Skeletal muscle cell (primary cell): Measurements from ENCODE around the gene BRD7.
"Not testable (repeated sequence)": the region's sequence is repeated elsewhere in the genome, so short reads cannot be mapped to it uniquely, and the experiment has no call there.

Source experiments
- DNase-seq: peaks from one replicate; pipeline ENCODE4 v3.0.0-alpha.2; 2010; ENCODE audit warnings: low read depth
- H3K4me3 ChIP-seq: 2 replicates; pipeline ENCODE4 v1.5.1; 2011; ENCODE audit warnings: low read depth, mild to moderate bottlenecking, control low read depth, low read length, moderate library complexity

The BRD7 gene

DNA sequence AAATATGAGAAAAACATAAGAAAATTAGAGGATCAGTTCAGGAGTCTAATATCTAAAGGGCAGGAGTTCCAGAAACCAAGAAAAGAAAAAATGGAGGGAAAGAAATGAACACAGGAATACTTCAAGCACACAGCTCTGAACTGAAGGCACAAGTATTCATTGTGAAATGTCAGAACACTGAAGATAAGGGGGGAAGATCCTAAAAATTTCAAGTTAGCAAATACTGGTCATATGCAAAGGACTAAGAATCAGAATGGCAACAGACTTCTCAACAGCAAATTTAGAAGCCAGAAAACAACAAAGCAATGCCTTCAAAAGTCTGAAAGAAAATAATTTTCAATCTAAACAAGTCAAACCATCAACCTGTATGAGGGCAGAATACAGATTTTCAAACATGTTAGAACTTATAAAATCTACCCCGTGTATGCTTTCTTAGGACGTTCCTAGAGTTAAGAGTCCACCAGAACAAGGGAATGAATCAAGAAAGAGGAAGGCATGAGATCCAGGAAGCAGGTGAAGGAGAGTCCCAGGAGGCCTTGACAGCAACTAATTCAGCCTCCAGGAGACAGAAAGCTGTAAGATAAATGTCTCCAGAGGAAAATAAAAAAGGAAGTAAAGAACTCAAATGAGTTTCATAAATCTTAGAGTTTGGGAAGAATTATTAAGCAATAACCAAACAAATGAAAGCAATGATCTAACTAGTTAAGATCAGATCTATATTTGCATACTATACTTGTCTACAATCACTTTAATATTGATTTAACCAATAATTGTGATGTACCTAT is 2.8 kb downstream of the BRD7 start:
- no peak for DNase-seq
- H3K4me3 ChIP-seq: no peak overlapping the region

GRCh38 chr16:50363656-50364055 is 5.1 kb downstream of the BRD7 start:
- H3K4me3 ChIP-seq: no peak overlapping the region
- no peak for DNase-seq

DNA sequence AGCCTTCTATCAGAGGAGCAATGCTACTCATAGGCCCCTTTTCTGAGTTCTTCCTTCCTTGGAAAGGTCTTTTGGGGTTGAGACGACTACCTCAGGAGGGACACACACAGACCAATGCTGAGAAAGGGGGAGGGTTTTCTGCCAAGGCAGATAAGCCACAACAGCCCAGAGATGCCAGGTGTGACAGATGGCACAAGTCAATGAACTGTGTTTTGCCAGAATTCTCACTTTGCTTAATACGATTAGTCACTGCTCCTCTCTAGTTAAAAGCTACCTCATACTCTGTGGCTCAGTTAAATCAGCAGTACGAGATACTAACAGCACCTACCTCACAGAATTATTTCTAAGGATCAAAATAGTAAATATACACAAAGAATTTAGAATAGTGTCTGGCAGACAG is 8.0 kb downstream of the BRD7 start:
- no peak overlapping the region for H3K4me3 ChIP-seq
- no peak for DNase-seq

- DNase-seq: peak; percentile 51
- H3K4me3 ChIP-seq: no peak overlapping the region
These were observed 8.6 kb downstream of the BRD7 start for GRCh38 chr16:50360033-50360778.

DNA sequence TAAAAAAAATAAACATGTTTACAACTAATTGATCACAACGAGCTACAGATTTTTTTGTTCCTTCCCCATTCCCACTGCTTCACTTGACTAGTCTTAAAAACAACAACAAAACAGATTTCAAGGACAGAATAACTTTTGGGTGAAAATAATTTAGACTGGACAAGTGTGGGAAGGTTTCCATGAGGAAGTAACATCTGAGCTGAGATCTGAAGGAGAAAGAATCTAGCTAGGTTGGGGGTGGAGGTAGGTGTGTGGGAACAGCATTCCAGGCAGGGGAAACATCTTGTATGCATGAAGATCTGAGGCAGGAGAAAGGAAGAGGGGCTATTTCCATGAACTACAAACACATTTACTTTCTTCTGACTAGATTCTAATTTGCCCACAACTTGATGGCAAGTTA is 9.2 kb downstream of the BRD7 start:
- no peak for DNase-seq
- no peak overlapping the region for H3K4me3 ChIP-seq

DNA sequence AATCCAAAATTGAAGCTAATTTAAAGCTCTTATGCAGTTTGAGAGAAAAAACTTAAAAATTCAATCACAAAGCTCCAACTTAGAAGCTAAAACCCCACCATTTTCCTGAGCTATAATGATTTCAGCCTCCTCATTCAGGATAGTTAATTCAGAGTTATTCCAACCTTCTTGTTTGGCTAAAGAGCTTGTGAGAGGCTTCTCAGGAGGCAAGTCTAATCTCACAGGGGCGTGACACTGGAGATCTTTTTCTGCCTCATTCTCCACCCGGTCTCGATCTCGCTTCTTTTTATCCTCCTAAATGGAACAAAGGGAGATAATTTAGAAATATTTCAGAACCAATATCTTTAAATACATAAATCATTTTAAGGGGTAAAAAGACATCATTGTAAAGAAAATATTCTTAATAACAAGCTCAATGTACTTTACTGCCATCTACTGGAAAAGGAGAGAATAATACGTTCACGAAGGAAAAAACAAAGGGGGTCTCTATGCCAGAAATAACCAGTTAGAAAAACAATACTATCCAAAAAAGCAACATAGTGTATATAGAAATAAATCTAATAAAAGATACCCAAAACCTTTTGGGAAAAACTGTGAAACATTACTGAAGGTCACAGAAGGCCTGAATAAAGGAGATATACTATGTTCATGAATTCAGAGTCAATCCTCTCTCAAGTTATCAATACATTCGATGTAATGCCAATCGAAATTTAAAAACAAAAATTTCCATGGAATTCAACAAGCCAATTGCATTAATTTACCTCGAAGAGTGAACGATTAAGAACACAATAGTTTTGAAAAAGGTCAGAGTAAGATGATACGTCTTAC is 13.9 kb downstream of the BRD7 start:
- H3K4me3 ChIP-seq: no peak overlapping the region
- DNase-seq: no peak

GRCh38 chr16:50354082-50354481 is 14.7 kb downstream of the BRD7 start:
- no peak overlapping the region for H3K4me3 ChIP-seq
- no peak for DNase-seq

- DNase-seq: no peak
- no peak overlapping the region for H3K4me3 ChIP-seq
These were observed 16.8 kb downstream of the BRD7 start for GRCh38 chr16:50351952-50352351.

DNA sequence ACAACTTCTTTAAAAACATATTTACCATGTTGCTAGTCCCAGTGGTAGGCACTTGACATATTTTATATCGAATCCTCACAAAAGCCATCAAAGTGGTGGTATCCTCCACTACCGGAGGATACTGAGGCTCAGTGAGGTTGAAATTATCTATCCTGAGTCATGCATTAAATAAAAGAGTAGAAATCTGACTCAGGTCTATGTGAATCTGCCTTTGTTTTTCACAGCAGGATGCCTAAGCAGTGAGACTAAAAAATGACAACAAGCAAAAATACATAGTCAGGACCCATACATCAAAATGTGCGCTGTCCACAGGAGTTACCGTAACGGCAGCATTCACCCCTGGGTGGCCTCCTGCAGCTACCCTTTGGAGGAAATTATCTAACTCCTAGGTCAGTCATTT is 17.7 kb downstream of the BRD7 start:
- DNase-seq: no peak
- H3K4me3 ChIP-seq: no peak overlapping the region

GRCh38 chr16:50345210-50345609 is 23.6 kb downstream of the BRD7 start:
- not testable (repeated sequence) for H3K4me3 ChIP-seq, DNase-seq

DNA sequence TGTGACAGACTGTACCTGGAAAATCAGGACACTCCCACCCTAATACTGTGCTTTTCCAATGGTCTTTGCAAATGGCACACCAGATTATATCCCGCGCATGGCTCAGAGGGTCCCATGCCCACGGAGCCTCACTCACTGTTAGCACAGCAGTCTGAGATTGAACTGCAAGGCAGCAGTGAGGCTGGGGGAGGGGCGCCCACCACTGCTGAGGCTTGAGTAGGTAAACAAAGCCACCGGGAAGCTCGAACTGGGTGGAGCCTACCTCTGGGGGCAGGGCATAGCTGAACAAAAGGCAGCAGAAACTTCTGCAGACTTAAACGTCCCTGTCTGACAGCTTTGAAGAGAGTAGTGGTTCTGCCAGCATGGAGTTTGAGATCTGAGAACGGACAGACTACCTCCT is 25.2 kb downstream of the BRD7 start:
- not testable (repeated sequence) for DNase-seq, H3K4me3 ChIP-seq

- DNase-seq: no peak
- H3K4me3 ChIP-seq: no peak overlapping the region
These were observed 28.2 kb downstream of the BRD7 start for GRCh38 chr16:50340578-50340977.

DNA sequence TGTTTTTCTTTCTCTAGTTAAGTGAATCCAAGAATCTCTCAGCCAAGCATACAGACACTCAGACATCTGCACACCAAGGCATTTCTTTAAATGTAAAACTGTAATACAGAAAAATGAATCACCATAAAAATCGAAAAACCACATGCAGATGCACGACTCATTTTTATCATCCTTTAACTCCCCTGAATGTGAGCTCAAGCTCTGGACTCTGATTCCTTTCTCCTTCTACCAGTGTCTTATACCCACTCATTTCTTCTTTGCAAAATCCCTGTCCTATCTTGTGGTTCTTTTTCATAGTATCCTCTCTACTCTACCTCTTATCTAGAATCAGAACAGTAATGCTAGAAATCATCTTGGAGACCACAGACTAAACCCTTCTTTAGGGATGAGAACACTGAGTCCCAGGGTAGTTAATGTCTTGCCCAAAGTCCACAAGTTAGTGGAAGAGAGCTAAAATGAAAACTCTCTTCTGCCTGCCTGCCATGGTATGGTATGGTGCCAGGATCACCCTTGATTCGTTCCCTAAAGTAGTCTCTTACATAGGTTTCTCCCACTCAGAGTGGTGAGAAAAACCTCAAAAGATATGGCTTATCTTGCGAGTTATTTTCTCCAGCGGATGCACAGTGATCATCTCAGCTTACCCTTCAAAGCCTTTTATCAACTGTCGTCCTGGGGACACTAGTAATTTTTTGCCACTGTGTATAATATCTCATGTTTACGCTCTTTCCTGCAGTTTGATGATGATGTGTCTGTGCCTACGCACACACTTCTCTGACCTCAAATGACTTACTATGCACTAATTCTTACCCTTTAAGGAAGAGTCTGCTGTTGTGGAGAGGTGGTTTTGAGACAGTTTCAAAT is 30.2 kb downstream of the BRD7 start:
- no peak for DNase-seq
- no peak overlapping the region for H3K4me3 ChIP-seq

GRCh38 chr16:50336884-50337283 is 31.9 kb downstream of the BRD7 start:
- no peak overlapping the region for H3K4me3 ChIP-seq
- DNase-seq: no peak

DNA sequence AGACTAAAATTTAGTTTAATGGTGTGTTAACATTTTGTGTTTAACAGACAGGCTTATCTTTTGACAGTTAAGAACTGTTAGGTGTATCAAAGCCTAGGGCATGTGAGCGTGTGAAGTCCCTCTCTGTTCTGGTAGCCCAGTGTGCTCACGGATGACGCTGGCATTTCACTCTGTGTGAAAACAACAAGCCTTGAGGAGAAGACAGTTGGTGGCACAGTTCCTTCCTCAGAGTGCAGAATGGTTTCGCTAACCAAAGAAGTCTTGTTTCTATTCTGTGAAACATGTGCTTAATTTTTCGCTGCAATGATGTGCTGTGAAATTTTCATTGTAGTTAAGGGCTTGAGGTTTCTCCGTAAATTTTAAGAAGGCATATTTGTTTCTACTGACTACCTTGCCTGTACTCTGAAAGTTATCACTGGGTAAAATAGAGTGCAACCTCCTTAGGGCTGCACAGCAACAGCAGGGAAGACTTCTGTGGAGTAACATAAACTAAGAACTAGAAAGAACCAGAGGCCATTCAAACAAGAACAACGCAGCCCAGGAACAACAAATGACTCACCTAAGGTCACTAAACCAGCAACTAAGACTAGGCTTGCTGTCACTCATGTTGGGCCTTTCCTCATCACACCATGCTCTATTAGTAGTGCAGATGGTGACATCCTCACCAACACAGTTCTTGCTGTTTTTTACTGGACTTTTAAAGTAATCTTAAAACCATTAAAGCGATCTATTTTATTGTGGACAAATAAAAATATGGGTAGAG is 33.4 kb downstream of the BRD7 start:
- DNase-seq: no peak

DNA sequence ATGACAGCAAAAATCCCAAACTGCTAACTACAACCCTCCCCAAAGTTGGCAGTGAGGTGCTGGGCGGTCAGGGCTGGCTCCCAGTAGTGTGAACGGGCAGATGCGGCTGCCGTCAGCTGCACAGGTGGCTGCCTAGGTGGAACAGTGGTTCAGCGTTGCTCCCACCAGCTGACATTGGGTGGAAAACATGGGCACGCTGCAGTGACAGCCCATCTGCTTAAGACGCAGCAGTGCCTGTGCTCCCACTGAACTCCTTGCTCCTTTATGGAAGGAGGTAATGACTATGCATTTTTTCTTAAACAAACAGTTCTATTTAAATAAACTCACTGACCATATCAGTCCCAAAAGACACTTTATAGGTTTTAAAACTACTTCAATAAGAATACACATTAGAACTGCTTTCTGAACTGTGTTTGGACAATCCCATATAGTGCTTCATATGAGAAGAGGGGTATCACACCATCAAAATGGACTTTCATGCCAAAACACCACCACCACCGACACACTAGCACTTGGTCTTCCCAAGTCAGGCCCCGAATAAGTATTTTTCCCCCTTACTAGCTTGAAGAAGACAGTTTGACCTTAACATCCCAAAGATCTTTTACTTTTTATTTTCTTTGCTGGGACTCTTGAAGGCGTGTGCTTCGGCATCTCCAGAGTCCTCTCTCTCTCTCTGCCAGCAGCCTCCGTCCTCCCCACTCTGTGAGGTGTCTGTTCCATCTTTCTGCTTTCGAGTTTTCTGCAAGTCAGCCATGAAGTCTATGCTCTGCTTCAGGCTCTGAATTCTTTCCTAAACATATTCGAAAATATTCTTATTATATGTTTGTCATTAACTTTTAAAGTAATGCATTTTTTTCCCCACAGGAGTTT is 34.4 kb downstream of the BRD7 start:
- no peak overlapping the region for H3K4me3 ChIP-seq
- no peak for DNase-seq

More for the DNA sequence above, 33.4 kb downstream of the BRD7 start:
- no peak overlapping the region for H3K4me3 ChIP-seq

- no peak for DNase-seq
- no peak overlapping the region for H3K4me3 ChIP-seq
These were observed 36.2 kb downstream of the BRD7 start for GRCh38 chr16:50332599-50332998.

DNA sequence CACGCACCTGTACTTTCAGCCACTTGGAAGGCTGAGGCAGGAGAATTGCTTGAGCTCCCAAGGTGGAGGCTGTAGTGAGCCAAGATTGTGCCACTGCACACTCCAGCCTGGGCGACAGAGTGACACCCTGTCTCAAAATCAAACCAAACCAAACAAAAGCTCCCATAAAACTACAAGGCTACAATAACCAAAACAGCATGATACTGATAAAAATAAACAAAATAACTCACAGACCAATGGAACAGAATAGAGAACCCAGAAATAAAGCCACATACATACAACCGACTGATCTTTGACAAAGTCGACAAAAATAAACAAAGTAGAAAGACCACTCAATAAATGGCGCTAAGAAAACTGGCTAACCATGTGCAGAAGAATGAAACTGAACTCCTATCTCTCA is 37.2 kb downstream of the BRD7 start:
- no peak for DNase-seq
- H3K4me3 ChIP-seq: no peak overlapping the region
